GM19395 (cell line): ENCODE results near the gene COBLL1.

Experiments
- ATAC-seq: cut with Tn5 transposase; IDR thresholded peaks from one replicate; pipeline ENCODE4 v1.9.1; 2021; ENCODE audit warnings: mild to moderate bottlenecking, moderate library complexity; ENCODE audit not compliant: unreplicated experiment

COBLL1 gene

GRCh38 chr2:164859251-164859818, 17.7 kb upstream of the COBLL1 start:
- no peak for ATAC-seq

- no peak for ATAC-seq
Measured at GRCh38 chr2:164852086-164852485, 10.5 kb upstream of the COBLL1 start.

GRCh38 chr2:164850235-164850634, 8.6 kb upstream of the COBLL1 start:
- ATAC-seq = no peak

- no peak for ATAC-seq
Measured at GRCh38 chr2:164849506-164849905, 7.9 kb upstream of the COBLL1 start.

- ATAC-seq = no peak
Measured at GRCh38 chr2:164847981-164848741, 6.5 kb upstream of the COBLL1 start.

- ATAC-seq = no peak
Measured at GRCh38 chr2:164847291-164847690, 5.7 kb upstream of the COBLL1 start.

- ATAC-seq = no peak
Measured at GRCh38 chr2:164846276-164846675, 4.7 kb upstream of the COBLL1 start.

GRCh38 chr2:164843346-164843911, 1.8 kb upstream of the COBLL1 start:
- no peak for ATAC-seq

- ATAC-seq = no peak
Measured at GRCh38 chr2:164842624-164842966, 972 bp upstream of the COBLL1 start.

GRCh38 chr2:164840930-164841718, 499 bp downstream of the COBLL1 start:
- peak; percentile 63 for ATAC-seq

- ATAC-seq = no peak
Measured at GRCh38 chr2:164840458-164840929, 1.1 kb downstream of the COBLL1 start.

- ATAC-seq = no peak
Measured at GRCh38 chr2:164839914-164840457, 1.6 kb downstream of the COBLL1 start.

- no peak for ATAC-seq
Measured at GRCh38 chr2:164837807-164838206, 3.8 kb downstream of the COBLL1 start.

GRCh38 chr2:164836907-164837306, 4.7 kb downstream of the COBLL1 start:
- ATAC-seq = no peak

GRCh38 chr2:164835302-164835701, 6.3 kb downstream of the COBLL1 start:
- ATAC-seq = no peak

- ATAC-seq = no peak
Measured at GRCh38 chr2:164831887-164832286, 9.7 kb downstream of the COBLL1 start.

GRCh38 chr2:164831180-164831579, 10.4 kb downstream of the COBLL1 start:
- no peak for ATAC-seq

- ATAC-seq = no peak
Measured at GRCh38 chr2:164826293-164827243, 15.1 kb downstream of the COBLL1 start.

- ATAC-seq = no peak
Measured at GRCh38 chr2:164824872-164825271, 16.8 kb downstream of the COBLL1 start.

GRCh38 chr2:164823126-164823525, 18.5 kb downstream of the COBLL1 start:
- ATAC-seq = no peak
